Osteocyte (in vitro differentiated cells): ENCODE data around the gene TEKT2. TPM values are rescaled to one million over a fixed set of nuclear protein-coding genes. Genes with fewer than 3 reads are reported as not detected.

Source experiments
- DNase-seq: peaks from one replicate; pipeline ENCODE4 v3.0.0; 2021; ENCODE audit warnings: mixed read lengths; ENCODE audit not compliant: unreplicated experiment; ENCODE audit errors: extremely low spot score
- H3K27ac Mint-ChIP-seq: one replicate; pipeline ENCODE4 v1.8.0; 2021; ENCODE audit warnings: mild to moderate bottlenecking, mixed read lengths; ENCODE audit not compliant: unreplicated experiment
- H3K27me3 Mint-ChIP-seq: one replicate; pipeline ENCODE4 v1.8.0; 2021; ENCODE audit warnings: mixed read lengths; ENCODE audit not compliant: unreplicated experiment
- H3K36me3 Mint-ChIP-seq: one replicate; pipeline ENCODE4 v1.8.0; 2021; ENCODE audit warnings: mixed read lengths; ENCODE audit not compliant: unreplicated experiment
- H3K4me1 Mint-ChIP-seq: one replicate; pipeline ENCODE4 v1.8.0; 2021; ENCODE audit warnings: mixed read lengths; ENCODE audit not compliant: unreplicated experiment
- H3K4me3 Mint-ChIP-seq: one replicate; pipeline ENCODE4 v1.8.0; 2021; ENCODE audit warnings: mild to moderate bottlenecking, moderate library complexity, mixed read lengths; ENCODE audit not compliant: unreplicated experiment
- H3K9me3 Mint-ChIP-seq: one replicate; pipeline ENCODE4 v1.8.0; 2021; ENCODE audit warnings: mixed read lengths; ENCODE audit not compliant: unreplicated experiment
- CTCF ChIP-seq: fragments of 200-600 bp; sonication (generic); IDR thresholded peaks from 2 replicates; pipeline ENCODE4 v1.5.0; 2021; ENCODE audit warnings: antibody characterized with exemption, mild to moderate bottlenecking, moderate library complexity
- total RNA-seq: library from RNA; stranded (reverse); gene quantifications from 2 replicates; pipeline ENCODE4 v1.2.1, GENCODE V29; 2021

TEKT2 gene
- total RNA-seq, 1 donor from 2014 or later: 0.70 TPM

GRCh38 chr1:36109041-36109679 is 25.3 kb downstream of the TEKT2 start:
- peaks cover 48% of the 10 kb centered on the region for H3K4me1 Mint-ChIP-seq

GRCh38 chr1:36111151-36111550 is 27.3 kb downstream of the TEKT2 start:
- Mint-ChIP-seq H3K27ac (no peak overlapping the region), H3K27me3 (no peaks in the 10 kb centered on the region), H3K4me1 (peaks cover 57% of the 10 kb centered on the region), H3K36me3 (no peaks in the 10 kb centered on the region), H3K9me3 (no peaks in the 10 kb centered on the region), H3K4me3 (no peak overlapping the region)
- TF ChIP-seq CTCF: no peak
- DNase-seq: no peak

More at GRCh38 chr1:36109041-36109679, 25.3 kb downstream of the TEKT2 start:
- no peaks in the 10 kb centered on the region for H3K36me3 Mint-ChIP-seq
- H3K27ac Mint-ChIP-seq: peak overlapping the region; percentile 85
- no peak for DNase-seq
- H3K27me3 Mint-ChIP-seq: no peaks in the 10 kb centered on the region
- TF ChIP-seq CTCF: no peak
- no peak overlapping the region for H3K4me3 Mint-ChIP-seq
- H3K9me3 Mint-ChIP-seq: no peaks in the 10 kb centered on the region

- Mint-ChIP-seq H3K9me3 (no peaks in the 10 kb centered on the region), H3K27me3 (no peaks in the 10 kb centered on the region), H3K4me3 (no peak overlapping the region), H3K27ac (peak overlapping the region; percentile 20), H3K4me1 (peaks cover 60% of the 10 kb centered on the region), H3K36me3 (no peaks in the 10 kb centered on the region)
- no peak for DNase-seq
- TF ChIP-seq CTCF: no peak
Measured at GRCh38 chr1:36112823-36113222, 28.9 kb downstream of the TEKT2 start.

GRCh38 chr1:36114371-36114770 is 30.5 kb downstream of the TEKT2 start:
- Mint-ChIP-seq H3K4me1 (peaks cover 54% of the 10 kb centered on the region), H3K9me3 (no peaks in the 10 kb centered on the region), H3K27ac (no peak overlapping the region), H3K4me3 (no peak overlapping the region), H3K27me3 (no peaks in the 10 kb centered on the region), H3K36me3 (no peaks in the 10 kb centered on the region)
- no peak for DNase-seq
- no peak for TF ChIP-seq CTCF

GRCh38 chr1:36115200-36115669 is 31.3 kb downstream of the TEKT2 start:
- Mint-ChIP-seq H3K4me3 (peak overlapping the region; percentile 26), H3K36me3 (no peaks in the 10 kb centered on the region), H3K4me1 (peaks cover 58% of the 10 kb centered on the region), H3K27ac (peak overlapping the region; percentile 82), H3K27me3 (no peaks in the 10 kb centered on the region), H3K9me3 (no peaks in the 10 kb centered on the region)
- TF ChIP-seq CTCF: no peak
- DNase-seq: peak; percentile 90
